NCI-H1105 treated with DMSO at 0.1 percent for 48 hours (cell line): Measurements from ENCODE around the gene METRN.
A peak's percentile ranks its signal among the peaks of the same experiment; 100 is the strongest.
"Not testable (repeated sequence)": the region's sequence is repeated elsewhere in the genome, so short reads cannot be mapped to it uniquely, and the experiment has no call there.

Source experiments
- DNase-seq: peaks from one replicate; lab custom pipeline; 2025; lab: John Stamatoyannopoulos, UW

METRN gene

DNA sequence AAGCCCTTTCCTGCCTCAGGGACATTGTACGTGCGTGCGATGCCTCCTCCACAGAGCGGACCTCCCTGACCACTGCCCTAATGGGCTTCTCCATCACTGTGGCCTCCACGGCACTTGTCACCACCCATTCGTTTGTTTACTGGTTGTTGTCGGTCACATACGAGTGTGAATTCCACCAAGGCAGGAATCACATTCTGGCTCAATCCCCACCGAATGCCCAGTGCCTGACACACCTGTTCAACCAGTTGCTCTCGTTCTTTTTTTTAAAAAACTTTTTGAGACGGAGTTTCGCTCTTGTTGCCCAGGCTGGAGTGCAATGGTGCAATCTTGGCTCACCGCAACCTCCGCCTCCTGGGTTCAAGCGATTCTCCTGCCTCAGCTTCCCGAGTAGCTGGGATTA lies 23.7 kb upstream of the METRN start:
- not testable (repeated sequence) for DNase-seq

DNA sequence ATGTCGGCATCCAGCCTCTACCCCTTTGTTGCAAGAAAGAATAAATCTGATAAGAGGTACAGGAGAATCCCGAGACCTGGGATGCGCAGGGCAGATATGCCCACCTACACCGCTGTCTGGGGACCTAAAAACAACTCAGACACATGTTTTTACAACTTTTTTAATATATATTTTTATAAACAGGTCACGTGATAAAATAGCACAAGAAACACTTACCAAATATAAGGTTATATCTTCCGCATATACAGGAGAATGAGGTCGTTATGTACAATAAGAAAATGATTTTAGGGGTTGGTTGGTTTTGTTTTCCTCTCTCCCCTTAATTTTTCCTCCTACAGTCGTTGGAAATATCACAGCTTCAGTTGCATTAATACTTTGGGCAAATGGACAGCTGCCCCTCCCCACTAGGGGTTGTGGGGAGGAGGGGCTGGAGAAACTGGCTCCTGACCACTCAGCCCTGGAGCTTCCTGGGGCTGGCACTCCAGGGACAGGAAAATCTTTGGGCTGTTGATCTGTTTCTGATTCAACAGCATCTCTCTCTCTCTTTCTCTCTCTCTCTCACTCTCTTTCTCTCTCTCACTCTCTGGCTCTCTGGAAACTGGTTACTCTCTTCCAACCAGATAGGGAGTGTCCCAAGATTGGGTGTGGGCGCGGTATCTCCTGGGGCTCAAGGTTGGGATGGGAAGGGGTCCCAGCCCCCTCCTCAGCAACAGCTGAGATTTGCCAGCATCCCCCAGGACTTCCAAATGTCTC lies 22.4 kb upstream of the METRN start:
- no peak for DNase-seq

DNA sequence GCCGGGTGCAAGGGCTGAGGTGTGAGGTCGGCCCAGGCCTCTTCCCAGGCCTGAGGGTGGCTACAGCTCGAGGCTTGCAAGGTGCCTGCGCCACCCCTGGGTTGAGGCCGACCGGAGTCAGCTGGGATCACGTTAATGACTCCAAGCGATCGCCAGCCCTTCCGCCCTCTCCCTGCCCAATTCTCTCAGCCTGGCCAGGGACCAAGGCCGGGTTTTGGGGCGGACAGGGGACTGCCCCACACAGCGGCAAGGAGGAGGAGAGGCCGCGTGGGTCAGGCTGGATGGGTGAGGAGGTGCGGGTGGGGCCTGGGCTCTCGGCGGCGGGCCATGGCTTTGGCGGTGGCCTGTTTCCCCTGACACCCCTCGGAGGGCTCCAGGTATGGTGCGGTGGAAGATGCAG lies 21.6 kb upstream of the METRN start:
- DNase-seq, result no peak

GRCh38 chr16:693766-694165 lies 21.2 kb upstream of the METRN start:
- DNase-seq, result no peak

GRCh38 chr16:694187-694862 lies 20.6 kb upstream of the METRN start:
- DNase-seq, result no peak

- no peak for DNase-seq
Observed at GRCh38 chr16:694863-695354, 20.0 kb upstream of the METRN start.

DNA sequence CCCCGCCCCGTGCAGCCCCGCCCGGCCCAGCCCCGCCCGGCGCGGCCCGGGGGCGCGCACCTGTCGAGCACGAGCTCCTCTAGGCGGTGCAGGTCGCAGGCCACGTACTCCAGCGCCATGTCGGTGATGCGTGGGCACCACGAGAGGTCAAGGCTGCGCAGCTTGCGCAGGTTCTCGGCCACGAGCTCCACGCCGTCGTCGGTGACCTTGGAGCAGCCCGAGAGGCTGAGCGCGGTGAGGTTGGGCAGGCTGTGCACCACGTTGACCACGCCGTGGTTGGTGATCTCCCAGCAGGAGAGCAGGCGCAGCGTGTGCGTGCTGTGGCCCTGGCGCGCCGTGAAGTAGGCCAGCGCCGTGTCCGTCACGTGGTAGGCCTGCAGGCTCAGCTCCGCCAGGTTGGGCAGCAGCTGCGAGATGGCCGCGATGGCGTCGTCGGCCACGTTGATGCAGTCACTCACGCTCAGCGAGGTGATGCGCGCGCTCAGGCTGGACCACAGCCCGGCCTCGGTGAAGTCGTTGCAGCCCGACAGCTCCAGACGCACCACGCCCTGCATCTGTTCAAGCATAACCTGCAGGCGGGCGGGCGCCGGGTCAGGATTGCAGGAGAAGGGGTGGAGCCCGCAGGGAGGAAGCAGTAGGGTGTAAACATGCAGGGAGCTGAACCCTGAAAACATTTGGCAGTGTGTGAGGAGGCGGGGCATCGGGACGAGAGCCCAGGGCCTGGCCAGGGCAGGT lies 19.4 kb upstream of the METRN start:
- DNase-seq, result peak; percentile 79

DNA sequence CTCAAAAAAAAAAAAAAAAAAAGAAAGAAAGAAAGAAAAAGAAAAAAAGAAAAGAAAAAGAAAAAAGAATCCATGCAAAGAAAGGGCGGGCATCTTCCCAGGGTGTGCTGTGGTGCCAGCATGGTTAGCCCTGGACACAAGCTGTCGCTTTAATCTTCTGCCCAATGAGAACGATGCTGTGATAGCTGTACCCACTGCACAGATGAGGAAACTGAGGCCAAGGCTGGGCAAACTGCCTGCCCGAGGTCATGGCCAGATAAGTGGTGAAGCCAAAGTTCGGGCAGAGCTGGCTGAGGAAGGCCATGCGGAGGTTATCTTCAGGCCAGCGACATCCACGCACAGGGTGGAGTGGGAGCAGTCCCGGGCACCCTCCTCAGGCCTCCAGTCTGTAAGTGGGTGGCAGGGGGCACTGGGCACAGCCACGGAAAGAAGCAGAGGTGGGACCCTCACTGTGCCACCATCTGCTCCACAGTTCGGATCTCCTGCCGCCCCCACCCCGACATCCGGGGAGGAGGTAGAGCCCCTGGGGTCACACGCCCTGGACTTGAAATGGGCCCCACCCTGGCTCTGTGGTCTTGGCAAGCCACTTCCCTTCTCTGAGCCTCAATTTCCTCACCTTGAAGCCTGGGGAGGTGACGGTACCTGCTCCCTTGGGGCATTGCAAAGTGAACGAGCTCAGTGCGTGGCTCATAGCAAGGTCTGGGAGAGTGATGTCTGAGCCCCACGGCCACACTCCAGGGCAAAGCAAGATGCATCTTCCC lies 15.8 kb upstream of the METRN start:
- DNase-seq, result no peak

DNA sequence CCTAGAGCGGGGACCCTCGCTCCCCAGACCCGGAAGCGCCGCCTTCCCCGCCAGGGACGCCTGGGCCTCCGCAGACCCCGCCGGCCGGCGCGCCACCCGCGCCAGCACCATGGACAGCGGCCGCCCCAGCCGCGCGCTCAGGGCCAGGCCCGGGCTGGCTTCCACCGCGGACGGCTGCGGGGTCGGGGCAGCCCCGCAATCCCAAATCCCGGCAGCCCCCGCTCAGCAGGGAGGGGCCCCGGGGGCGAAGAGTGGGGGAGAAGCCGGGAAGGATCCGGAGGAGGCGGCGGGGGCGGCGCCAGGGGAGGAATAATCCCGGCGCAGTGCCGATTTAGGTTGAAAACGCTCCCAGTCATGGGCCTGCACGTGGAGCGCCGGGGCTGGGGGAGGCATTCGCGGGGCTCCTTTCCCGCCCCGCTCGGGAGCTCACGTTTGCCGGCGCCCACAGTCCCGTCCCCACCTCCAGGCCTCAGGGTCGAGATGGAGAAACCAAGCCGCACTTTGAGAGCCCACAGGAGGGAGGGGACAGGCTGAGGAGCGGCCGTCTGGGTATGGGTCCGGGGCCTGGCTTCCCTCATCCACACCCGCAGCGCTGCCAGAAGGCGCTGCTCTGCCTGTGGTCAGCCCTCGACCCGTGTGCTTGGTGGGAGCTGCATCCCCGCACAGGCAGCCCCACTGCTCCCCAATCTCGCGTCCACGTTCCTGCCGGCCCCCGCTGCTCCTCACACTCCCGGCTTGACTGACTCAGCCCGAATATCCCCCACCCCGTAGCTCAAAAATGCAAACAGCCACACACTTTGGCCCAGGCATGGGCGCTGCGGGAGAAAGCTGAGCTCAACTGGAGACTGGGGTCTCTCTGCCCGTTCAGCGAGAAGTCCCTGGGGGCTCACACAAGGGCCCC lies 14.0 kb upstream of the METRN start:
- no peak for DNase-seq

DNA sequence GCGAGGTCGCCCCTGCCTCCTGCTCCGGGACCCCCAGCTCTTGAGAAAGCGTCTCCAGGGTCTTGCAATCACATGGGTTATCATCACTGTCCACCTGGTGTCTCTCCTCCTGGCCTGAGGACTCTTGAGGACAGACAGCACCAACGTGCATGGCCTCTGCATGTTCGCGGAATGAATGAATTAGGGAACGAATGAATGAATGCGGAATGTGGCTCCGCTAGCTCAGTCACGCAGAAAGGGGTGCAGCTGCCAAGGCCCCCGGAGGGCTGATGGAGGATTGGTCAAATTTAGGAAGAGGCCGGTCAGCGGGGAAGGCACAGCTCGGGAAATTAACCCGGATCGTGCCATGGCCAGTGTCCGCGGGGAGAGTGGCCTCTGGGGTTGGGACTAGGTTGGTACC lies 12.6 kb upstream of the METRN start:
- no peak for DNase-seq

DNA sequence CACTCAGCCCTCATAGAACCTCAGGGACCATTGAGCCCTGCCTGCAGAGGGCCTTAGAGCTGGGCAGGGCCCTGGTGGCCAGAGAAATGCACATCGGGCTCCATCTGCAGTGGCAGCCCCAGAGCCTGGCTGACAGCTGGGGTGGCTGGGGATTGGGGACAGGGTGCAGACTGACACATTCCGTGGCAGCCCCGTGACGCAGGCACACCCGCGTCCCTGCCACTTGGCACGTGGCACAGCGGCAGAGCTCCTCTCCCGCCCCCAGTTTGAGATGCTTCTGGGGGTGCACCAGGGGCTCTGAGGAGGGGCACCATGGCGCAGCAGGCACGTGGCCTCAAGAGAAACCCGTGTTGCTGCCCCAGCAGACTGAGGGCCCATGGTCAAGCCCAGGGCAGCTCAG lies 11.5 kb upstream of the METRN start:
- DNase-seq, result no peak

- no peak for DNase-seq
Observed at GRCh38 chr16:704047-704446, 10.9 kb upstream of the METRN start.

DNA sequence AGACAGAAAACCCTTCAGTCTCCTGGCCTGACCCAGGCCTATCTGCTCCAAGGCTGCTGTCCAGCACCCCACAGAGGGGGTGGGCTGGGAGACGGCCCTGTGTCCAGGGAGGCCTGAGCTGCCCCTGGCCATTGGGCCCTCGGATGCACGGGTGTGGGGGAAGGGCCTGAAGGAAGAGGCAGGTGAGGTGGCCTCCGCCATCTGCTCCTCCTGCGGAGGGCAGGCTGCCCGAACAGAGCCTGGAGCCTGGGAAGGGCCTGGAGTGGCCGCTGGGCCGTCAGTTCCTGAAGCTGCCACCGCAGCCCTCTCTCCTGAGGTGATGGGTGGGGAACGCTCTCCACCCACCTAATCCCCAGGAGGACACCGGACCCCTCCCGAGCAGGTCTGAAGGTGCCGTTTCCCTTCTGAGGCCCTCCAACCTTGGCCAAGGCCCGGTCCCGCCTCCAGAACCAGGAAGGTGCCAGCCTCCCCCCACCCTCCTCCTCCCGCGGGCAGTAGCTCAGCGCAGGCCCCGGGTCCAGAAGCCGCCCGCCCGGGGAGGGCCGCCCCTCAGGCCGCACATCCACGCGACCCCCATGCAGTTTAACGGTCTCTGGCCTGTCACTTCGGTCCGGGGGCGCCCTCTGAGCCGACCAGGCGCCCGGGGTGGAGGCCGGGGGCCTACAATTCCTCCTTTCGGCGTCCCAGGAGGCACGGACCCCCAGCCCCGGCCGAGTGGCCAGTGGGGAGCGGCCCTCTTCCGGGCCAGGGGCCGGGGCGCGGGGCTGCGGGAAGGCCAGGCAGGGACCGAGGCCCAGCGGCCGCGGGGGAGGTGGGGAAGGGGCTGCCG lies 10.2 kb upstream of the METRN start:
- no peak for DNase-seq

DNA sequence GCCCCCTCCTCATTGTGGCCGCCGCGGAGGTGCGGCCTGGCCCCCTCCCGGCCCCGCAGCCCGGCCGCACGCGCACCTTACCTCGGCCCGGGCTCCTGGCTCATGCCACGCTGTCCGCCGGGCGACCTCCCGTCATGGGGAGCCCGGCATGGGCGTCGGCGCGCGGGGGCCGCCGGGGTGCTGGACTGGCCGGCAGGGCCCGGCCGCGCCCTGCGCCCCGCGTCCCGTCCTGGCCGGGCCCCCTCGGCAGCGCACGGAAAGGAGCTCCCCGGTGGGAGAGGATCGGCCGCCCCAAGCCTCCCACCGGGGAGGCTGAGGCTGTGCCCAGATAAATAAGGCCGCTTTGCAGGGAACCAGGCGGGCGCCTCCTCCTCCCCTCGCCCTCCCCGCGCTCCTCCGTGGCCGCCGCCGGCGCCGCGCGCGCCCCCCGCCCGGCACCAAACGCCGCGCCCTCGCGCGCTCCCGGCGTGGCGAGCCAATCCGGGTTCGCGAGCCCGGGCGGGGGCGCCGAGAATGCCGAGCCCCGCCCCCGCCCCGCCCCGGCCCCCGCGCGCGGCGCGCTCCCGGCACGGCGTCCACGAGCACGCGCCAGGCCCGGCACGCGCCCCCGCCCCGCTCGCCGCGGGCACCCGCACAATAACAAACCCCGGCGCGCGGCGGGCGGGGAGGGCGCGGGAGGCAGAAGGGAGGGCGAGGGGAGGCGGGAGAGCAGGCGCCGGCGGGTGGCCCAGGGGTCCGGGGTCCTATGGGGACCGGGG lies 9.3 kb upstream of the METRN start, which contains the start of gene FBXL16:
Gene FBXL16, minus strand, starts transcription at position 371 of the 758 bp plus-strand sequence. CDS start 8,396 bp downstream, outside the sequence.
- peak; percentile 43 for DNase-seq

GRCh38 chr16:706189-707061 lies 8.5 kb upstream of the METRN start:
- no peak for DNase-seq

GRCh38 chr16:707062-707538 lies 7.8 kb upstream of the METRN start:
- no peak for DNase-seq

DNA sequence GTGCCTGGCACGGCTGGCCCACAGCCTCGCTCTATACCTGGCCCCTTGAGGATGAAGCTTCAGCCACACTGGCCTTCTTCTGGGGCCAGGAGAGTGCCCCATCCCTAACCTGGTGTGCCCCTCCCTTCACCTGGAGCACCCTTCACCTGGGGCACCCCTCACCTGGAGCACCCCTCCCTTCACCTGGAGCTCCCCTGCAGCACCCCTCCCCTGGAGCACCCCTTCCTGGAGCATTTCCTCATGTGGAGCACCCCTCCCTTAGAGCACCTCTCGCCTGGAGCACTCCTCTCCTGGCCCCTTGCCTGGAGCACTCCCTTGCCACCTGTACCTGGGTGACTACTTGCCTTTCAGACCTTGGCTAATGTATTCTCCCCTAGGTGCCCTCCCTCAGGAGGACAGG lies 6.9 kb upstream of the METRN start:
- no peak for DNase-seq

GRCh38 chr16:708959-709358 lies 6.0 kb upstream of the METRN start:
- no peak for DNase-seq
